ENCODE results near the gene SSRP1. TPM values are rescaled to one million over a fixed set of nuclear protein-coding genes. Genes with fewer than 3 reads are reported as not detected.
A peak's percentile ranks its signal among the peaks of the same experiment; 100 is the strongest.

The SSRP1 gene
- polyA plus RNA-seq, 1 donor (not counting 4 experiments of a cell fraction or from before 2014, with no cell fraction given) = 115 TPM

DNA sequence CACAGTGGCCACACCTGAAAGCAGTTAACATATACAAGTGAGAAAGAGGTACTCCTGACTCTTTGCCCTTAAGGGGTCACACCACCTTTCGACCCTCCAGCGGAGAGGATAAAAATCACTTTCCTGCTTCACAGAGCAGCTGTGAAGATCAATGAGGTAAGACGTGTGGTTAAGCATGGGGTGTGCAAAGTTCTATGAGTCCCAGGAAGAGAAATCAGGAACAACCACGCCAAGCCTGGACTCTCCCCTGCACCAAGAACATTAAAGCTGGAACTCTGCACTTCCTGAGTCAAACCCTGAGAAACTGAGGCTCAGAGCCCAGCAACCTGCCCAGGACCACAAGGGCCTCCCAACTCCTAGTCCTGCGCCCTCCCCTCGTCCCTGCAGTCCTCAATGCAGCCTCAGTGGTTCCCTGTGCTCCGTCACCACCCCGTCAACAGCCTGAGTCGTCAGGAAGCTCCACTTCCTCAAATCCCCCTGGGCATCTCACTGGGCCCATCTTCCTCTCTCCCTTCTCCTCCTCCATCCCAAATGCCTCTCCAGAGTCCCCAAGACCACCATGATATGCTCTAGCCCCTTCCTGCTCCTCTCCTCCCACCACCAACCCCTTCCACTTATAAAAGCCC, 28.6 kb downstream of the SSRP1 start:
- FAIRE-seq (no peak), DNase-seq (ENCODE audit: low read depth, low spot score) (no peak)
- dilution Hi-C loops (cut with MboI; ENCODE audit: extremely low pct_ligation_motif_present, low sequenced_read_pairs) = no loop called here
- TF ChIP-seq CTCF (optimal IDR thresholded peaks at IDR 0.05 in 1 of 3, IDR thresholded peaks at IDR 0.05 in 1 of 3, conservative IDR thresholded peaks at IDR 0.05 in 1 of 3; ENCODE audit: extremely low read depth in 1 of 3, insufficient read depth in 2 of 3, low read length in 3 of 3) = no peak
- no peak for TF ChIP-seq EZH2 (IDR thresholded peaks at IDR 0.05; ENCODE audit: low read length)
- Histone ChIP-seq H3K27me3 (ENCODE audit: control insufficient read depth, extremely low read depth, insufficient read depth, low read length) (no peaks in the 10 kb centered on the region), H3K4me3 (ENCODE audit: control insufficient read depth in 2 of 3, extremely low read depth in 1 of 3, insufficient read depth in 2 of 3, low read depth in 1 of 3, low read length in 3 of 3) (no peak overlapping the region), H3K4me2 (ENCODE audit: control insufficient read depth, extremely low read depth, insufficient read depth, low read depth, low read length) (peak overlapping the region; percentile 49), H4K20me1 (ENCODE audit: control insufficient read depth, extremely low read depth, insufficient read depth, low read length) (peaks cover 16% of the 10 kb centered on the region), H3K36me3 (ENCODE audit: control insufficient read depth in 2 of 2, extremely low read depth in 1 of 2, insufficient read depth in 2 of 2, low read length in 2 of 2) (peaks cover 54 to 66% of the 10 kb centered on the region in 2 experiments), H3K9me3 (ENCODE audit: control insufficient read depth, low read depth, low read length) (no peaks in the 10 kb centered on the region), H3K4me1 (ENCODE audit: control insufficient read depth, extremely low read depth, insufficient read depth, low read length) (peaks cover 81% of the 10 kb centered on the region), H2AFZ (ENCODE audit: control insufficient read depth, low read length) (no peak overlapping the region), H3K27ac (ENCODE audit: control insufficient read depth, insufficient read depth, low read length) (peak overlapping the region; percentile 79), H3K9me1 (ENCODE audit: control insufficient read depth, extremely low read depth, insufficient read depth, low read length) (peaks cover 9% of the 10 kb centered on the region), H3K79me2 (ENCODE audit: control insufficient read depth, insufficient read depth, low read length) (peaks cover 71% of the 10 kb centered on the region), H3K9ac (ENCODE audit: control insufficient read depth, extremely low read depth, insufficient read depth, low read length) (peak overlapping the region; percentile 46)

- FAIRE-seq = no peak
- Histone ChIP-seq H3K79me2 (ENCODE audit: control insufficient read depth, insufficient read depth, low read length) (peaks cover 74% of the 10 kb centered on the region), H3K27me3 (ENCODE audit: control insufficient read depth, extremely low read depth, insufficient read depth, low read length) (no peaks in the 10 kb centered on the region), H3K9ac (ENCODE audit: control insufficient read depth, extremely low read depth, insufficient read depth, low read length) (peak overlapping the region; percentile 6), H2AFZ (ENCODE audit: control insufficient read depth, low read length) (no peak overlapping the region), H3K4me1 (ENCODE audit: control insufficient read depth, extremely low read depth, insufficient read depth, low read length) (peaks cover 75% of the 10 kb centered on the region), H3K27ac (ENCODE audit: control insufficient read depth, insufficient read depth, low read length) (peak overlapping the region; percentile 43), H3K36me3 (ENCODE audit: control insufficient read depth in 2 of 2, extremely low read depth in 1 of 2, insufficient read depth in 2 of 2, low read length in 2 of 2) (peaks cover 60 to 69% of the 10 kb centered on the region in 2 experiments), H3K4me3 (ENCODE audit: control insufficient read depth in 2 of 3, extremely low read depth in 1 of 3, insufficient read depth in 2 of 3, low read depth in 1 of 3, low read length in 3 of 3) (no peak overlapping the region), H3K4me2 (ENCODE audit: control insufficient read depth, extremely low read depth, insufficient read depth, low read depth, low read length) (peak overlapping the region; percentile 47), H3K9me3 (ENCODE audit: control insufficient read depth, low read depth, low read length) (no peaks in the 10 kb centered on the region), H4K20me1 (ENCODE audit: control insufficient read depth, extremely low read depth, insufficient read depth, low read length) (peaks cover 13% of the 10 kb centered on the region), H3K9me1 (ENCODE audit: control insufficient read depth, extremely low read depth, insufficient read depth, low read length) (peaks cover 9% of the 10 kb centered on the region)
- no peak for DNase-seq (ENCODE audit: low read depth, low spot score)
- dilution Hi-C loops (cut with MboI; ENCODE audit: extremely low pct_ligation_motif_present, low sequenced_read_pairs) = no loop called here
- TF ChIP-seq CTCF (optimal IDR thresholded peaks at IDR 0.05 in 1 of 3, IDR thresholded peaks at IDR 0.05 in 1 of 3, conservative IDR thresholded peaks at IDR 0.05 in 1 of 3; ENCODE audit: extremely low read depth in 1 of 3, insufficient read depth in 2 of 3, low read length in 3 of 3) = no peak
- no peak for TF ChIP-seq EZH2 (IDR thresholded peaks at IDR 0.05; ENCODE audit: low read length)
These were observed 29.4 kb downstream of the SSRP1 start for GRCh38 chr11:57306161-57306876.

All from keratinocyte (primary cell).